Sigmoid colon (tissue), 4 donors: ENCODE results near the gene IQGAP1.

Source experiments
- POLR2AphosphoS5 ChIP-seq, 4 donors: sonication (generic); formaldehyde crosslinking; IDR thresholded peaks; one replicate each; pipeline ENCODE4 v1.6.1; 2017; ENCODE audit warnings: antibody characterized with exemption in 4 of 4
- TF ChIP-seq, protein P1 (sequence below), 4 experiments: fragments of 450-650 bp in 3 of 4; fragments of 200-600 bp in 1 of 4; IDR thresholded peaks; one replicate each; pipeline ENCODE4 v1.5.1; 2016 to 2019; ENCODE audit warnings: antibody characterized with exemption in 4 of 4, mild to moderate bottlenecking in 3 of 4, moderate library complexity in 2 of 4

- TF ChIP-seq, protein P1, sequence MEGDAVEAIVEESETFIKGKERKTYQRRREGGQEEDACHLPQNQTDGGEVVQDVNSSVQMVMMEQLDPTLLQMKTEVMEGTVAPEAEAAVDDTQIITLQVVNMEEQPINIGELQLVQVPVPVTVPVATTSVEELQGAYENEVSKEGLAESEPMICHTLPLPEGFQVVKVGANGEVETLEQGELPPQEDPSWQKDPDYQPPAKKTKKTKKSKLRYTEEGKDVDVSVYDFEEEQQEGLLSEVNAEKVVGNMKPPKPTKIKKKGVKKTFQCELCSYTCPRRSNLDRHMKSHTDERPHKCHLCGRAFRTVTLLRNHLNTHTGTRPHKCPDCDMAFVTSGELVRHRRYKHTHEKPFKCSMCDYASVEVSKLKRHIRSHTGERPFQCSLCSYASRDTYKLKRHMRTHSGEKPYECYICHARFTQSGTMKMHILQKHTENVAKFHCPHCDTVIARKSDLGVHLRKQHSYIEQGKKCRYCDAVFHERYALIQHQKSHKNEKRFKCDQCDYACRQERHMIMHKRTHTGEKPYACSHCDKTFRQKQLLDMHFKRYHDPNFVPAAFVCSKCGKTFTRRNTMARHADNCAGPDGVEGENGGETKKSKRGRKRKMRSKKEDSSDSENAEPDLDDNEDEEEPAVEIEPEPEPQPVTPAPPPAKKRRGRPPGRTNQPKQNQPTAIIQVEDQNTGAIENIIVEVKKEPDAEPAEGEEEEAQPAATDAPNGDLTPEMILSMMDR (IDR thresholded peaks at IDR 0.05), result no peak
- no peak for TF ChIP-seq POLR2AphosphoS5 (IDR thresholded peaks at IDR 0.05)
These were observed 23.8 kb upstream of the IQGAP1 start for GRCh38 chr15:90364251-90364650.
